GM18505 (cell line): ENCODE measurements around the gene TEX101.
A peak's percentile ranks its signal among the peaks of the same experiment; 100 is the strongest.

Experiments
- ATAC-seq: cut with Tn5 transposase; IDR thresholded peaks from one replicate; pipeline ENCODE4 v1.9.1; 2021; ENCODE audit not compliant: unreplicated experiment
- POLR2A ChIP-seq: IDR thresholded peaks from 4 replicates; pipeline ENCODE4 v1.6.1; 2011; ENCODE audit warnings: borderline replicate concordance; ENCODE audit not compliant: insufficient read depth, insufficient read length; ENCODE audit errors: extremely low read depth

TEX101 gene

GRCh38 chr19:43447655-43448054 lies 33.0 kb downstream of the TEX101 start:
- ATAC-seq = no peak
- TF ChIP-seq POLR2A = no peak

- no peak for TF ChIP-seq POLR2A
- ATAC-seq = no peak
Measured at GRCh38 chr19:43450545-43450997, 35.9 kb downstream of the TEX101 start.

GRCh38 chr19:43452582-43452981 lies 37.9 kb downstream of the TEX101 start:
- ATAC-seq = no peak
- no peak for TF ChIP-seq POLR2A

- no peak for ATAC-seq
- TF ChIP-seq POLR2A = no peak
Measured at GRCh38 chr19:43454031-43454430, 39.3 kb downstream of the TEX101 start.

GRCh38 chr19:43455321-43456113 lies 40.8 kb downstream of the TEX101 start:
- no peak for TF ChIP-seq POLR2A
- ATAC-seq = no peak

GRCh38 chr19:43457809-43458208 lies 43.1 kb downstream of the TEX101 start:
- ATAC-seq = no peak
- no peak for TF ChIP-seq POLR2A

- TF ChIP-seq POLR2A = no peak
- ATAC-seq = no peak
Measured at GRCh38 chr19:43460362-43461016, 45.8 kb downstream of the TEX101 start.

- TF ChIP-seq POLR2A = no peak
- no peak for ATAC-seq
Measured at GRCh38 chr19:43461303-43461702, 46.6 kb downstream of the TEX101 start.

GRCh38 chr19:43462383-43462782 lies 47.7 kb downstream of the TEX101 start:
- ATAC-seq = no peak
- no peak for TF ChIP-seq POLR2A

- no peak for ATAC-seq
- TF ChIP-seq POLR2A = no peak
Measured at GRCh38 chr19:43462785-43463380, 48.2 kb downstream of the TEX101 start.

- ATAC-seq = peak; percentile 88
Measured at GRCh38 chr19:43463381-43464133, 48.9 kb downstream of the TEX101 start.

GRCh38 chr19:43464134-43464775 lies 49.6 kb downstream of the TEX101 start:
- ATAC-seq = peak; percentile 26
- TF ChIP-seq POLR2A = no peak

More at GRCh38 chr19:43463381-43464133, 48.9 kb downstream of the TEX101 start:
- TF ChIP-seq POLR2A = no peak
